ENCODE measurements around the gene KDM1A.

The KDM1A gene

GRCh38 chr1:23018661-23019093 is 591 bp upstream of the KDM1A start:
- no peak for DNase-seq

- DNase-seq: peak; percentile 46
These were observed 776 bp downstream of the KDM1A start for GRCh38 chr1:23019863-23020625.

DNA sequence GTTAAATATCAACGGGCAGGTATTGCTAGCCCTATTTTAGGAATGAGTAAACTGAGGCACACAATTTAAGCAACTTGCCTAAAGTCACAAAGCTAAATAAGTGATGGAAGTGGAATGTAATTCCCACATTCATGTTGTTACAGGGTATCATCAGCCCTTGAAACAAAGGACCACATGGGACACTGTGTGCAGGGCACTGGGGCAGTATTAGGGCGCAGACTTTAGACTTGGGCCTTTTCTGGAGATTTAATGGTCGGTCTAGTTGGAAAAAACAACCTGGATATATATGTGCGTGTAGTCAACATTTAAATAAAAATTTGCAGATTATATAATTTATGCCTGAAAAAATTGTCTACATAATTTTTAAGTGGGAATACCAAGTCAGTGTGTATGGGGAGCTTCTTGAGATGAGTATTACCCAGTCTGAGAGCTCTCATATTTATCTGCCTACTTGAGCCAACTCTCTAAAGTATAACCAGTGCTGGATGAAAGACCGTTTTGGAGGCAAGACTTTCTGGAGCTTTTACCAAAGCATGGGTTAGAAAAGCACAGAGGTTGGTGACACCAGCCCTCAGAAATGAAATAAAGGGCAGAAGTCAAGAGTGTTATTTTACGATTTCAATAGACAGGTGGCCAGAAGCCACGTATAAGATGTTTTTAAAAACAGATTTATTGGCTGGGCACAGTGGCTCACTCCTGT is 1.6 kb downstream of the KDM1A start:
- no peak for DNase-seq

DNA sequence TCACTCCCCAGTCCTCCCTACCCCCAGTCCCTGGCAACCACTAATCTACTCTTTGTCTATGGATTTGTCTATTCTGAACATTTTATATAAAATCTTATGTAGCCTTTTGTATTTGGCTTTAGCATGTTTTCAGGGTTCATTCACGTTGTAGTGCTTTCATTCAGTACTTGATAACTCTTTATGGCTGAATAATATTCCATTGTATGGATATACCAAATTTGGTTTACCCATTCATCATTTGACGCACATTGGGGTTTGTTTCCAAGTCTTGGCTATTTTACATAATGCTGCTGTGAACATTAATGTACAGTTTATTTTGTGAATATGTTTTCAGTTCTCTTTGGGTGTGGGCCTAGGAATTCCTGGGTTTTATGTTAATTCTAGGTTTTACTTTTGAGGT is 2.6 kb downstream of the KDM1A start:
- no peak for DNase-seq

GRCh38 chr1:23023174-23023845 is 4.0 kb downstream of the KDM1A start:
- no peak for DNase-seq

GRCh38 chr1:23026568-23026967 is 7.3 kb downstream of the KDM1A start:
- DNase-seq: no peak

DNA sequence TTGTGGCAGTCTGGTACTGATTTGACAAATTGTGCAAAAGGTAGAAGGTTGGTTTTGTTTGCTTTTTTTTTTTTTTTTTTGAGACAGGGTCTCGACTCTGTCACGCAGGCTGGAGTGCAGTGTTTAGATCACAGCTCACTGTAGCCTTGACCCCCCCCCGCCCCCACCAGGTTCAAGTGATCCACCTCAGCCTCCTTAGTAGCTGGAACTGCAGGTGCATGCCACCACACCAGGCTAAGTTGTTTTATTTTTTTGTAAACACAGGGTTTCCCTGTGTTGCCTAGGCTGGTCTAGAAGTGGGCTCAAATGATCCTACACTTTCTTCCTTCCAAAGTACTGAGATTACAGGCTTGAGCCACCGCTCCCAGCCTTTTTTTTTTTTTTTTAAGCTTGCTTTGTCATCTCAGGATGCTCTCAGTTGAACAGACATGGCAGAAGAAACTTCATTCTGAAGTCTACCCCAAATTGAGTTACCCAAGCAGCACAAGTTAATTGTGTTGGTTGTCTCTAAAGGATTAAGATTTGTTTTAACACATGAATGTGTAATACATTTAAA is 8.2 kb downstream of the KDM1A start:
- DNase-seq: no peak

GRCh38 chr1:23029337-23029736 is 10.1 kb downstream of the KDM1A start:
- no peak for DNase-seq

GRCh38 chr1:23035823-23036452 is 16.7 kb downstream of the KDM1A start:
- DNase-seq: no peak

- DNase-seq: no peak
These were observed 17.9 kb downstream of the KDM1A start for GRCh38 chr1:23037081-23037740.

DNA sequence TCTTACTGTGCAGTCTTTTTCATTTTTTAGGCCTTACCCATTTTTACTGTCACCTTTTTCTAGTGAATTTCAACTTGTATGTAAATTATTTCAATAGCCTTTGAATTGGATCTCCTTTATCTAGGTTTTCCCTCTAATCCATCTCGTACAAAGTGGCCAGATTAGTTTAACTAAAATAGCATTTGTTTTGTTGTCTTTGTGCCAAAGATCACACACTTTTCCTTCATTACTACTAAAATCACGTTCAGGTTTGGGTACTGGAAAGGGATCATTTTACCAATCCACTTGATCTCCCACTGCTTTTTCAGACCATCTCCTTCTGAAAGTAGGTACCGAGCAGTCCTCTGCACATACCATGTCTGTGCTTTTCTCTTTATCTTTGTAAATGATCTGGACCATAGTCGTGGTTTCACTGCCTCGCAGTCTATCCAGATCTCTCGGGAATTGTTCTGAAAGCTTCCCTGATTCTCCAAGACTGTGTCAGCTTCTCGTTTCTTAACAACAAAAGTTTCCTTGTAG is 20.1 kb downstream of the KDM1A start:
- no peak for DNase-seq

GRCh38 chr1:23040509-23040908 is 21.2 kb downstream of the KDM1A start:
- no peak for DNase-seq

GRCh38 chr1:23044035-23044434 is 24.8 kb downstream of the KDM1A start:
- no peak for DNase-seq

GRCh38 chr1:23050201-23050600 is 30.9 kb downstream of the KDM1A start:
- DNase-seq: no peak

- DNase-seq: no peak
These were observed 32.1 kb downstream of the KDM1A start for GRCh38 chr1:23051290-23051909.

DNA sequence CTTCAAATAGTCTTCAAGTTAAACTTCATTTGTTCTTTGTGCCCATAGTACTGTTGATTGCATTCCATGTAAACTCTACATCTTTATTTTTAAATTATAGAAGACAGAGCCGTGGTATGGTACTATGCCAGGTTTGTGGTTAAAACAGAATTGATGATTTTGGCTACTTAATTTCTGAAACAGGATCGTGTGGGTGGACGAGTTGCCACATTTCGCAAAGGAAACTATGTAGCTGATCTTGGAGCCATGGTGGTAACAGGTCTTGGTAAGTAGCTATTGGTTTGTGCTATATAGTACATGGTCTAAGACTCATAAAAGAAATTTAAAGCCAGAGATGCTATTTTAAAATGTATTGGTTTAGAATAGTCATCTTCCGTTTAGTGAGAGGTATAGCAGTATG is 38.0 kb downstream of the KDM1A start:
- DNase-seq: no peak

DNA sequence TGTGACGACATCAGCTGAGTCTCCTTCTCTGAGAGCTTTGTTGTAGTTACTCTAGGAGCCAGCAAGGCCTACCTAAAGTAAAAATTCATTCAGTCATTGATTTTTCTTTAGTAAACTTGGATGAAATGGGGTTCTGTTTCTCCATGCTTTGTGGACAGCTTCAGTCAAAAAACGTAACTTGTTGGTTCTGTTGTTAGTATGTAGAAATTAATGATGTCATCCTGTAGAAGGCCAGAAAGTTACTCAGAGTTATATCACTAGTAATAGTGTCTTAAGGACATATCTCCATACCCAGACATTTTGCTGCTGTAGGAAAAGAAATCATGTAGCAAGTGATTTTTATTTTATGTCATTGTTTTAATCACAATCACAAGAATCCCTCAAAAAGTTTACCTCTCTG is 43.0 kb downstream of the KDM1A start:
- DNase-seq: no peak

DNA sequence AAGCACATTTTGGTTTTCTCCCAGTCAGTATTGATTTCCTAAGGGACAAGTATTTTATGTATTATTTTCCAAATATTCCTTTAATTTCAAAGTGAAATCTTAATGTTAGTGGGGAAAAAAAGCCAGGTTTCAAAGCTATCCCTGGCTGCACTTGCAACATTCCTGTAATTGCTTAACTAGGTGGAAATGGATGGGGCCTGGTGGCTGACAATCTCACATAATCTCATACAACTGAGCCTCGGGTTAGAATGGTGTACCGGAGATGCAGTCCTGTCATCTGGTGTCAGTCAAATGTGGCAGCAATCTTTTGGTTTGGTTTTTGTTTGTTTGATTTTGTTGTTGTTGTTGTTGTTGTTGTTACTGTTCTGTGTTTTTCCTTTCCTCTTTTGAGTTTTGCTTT is 46.1 kb downstream of the KDM1A start:
- no peak for DNase-seq

GRCh38 chr1:23066075-23066474 is 46.8 kb downstream of the KDM1A start:
- DNase-seq: no peak

- DNase-seq: no peak
These were observed 49.9 kb downstream of the KDM1A start for GRCh38 chr1:23069149-23069548.

DNA sequence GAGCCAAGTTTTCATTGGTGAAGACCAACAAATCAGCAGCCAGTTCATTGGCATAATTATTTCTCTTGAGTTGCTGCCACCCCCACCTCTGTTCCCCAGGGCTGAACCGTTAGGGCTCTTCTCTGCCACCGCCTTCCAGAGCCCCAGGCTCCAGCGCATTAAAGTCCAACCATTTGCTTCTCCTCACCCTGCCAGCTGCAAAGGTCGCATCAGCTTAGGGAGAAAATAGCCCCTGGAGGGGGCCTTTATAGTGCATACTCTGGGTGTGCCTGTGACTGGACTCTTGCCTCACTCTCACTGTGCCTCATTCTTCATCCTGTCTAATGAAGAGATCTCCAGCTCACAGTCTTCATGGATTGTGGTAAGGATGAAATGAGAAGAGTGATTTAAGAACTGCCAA is 50.4 kb downstream of the KDM1A start:
- no peak for DNase-seq

DNA sequence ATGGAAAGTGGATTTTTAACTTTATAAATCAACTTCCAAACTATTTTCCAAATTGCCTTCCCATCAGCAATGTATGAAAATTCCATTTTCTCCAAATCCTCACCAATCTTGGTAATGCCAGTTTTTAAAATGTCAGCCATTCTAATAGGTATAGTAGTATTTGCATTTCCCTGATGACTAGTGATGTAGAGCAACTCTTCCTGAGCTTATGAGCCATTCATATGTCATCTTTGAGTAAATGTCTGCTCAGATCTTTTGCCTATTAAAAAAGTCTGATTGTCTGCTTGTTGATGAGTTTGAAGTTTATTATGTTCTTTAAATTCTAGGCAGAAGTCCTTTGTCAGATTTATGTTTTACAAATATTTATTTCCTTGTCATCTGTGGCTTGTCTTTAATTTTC is 54.7 kb downstream of the KDM1A start:
- DNase-seq: no peak

All from NCI-H1105 (cell line).